Epidermal melanocyte (primary cell): ENCODE results near the gene INHBA.

Experiments
- DNase-seq: peaks from one replicate; pipeline ENCODE4 v3.0.0; 2011; ENCODE audit warnings: low spot score; ENCODE audit not compliant: insufficient read length

INHBA gene

DNA sequence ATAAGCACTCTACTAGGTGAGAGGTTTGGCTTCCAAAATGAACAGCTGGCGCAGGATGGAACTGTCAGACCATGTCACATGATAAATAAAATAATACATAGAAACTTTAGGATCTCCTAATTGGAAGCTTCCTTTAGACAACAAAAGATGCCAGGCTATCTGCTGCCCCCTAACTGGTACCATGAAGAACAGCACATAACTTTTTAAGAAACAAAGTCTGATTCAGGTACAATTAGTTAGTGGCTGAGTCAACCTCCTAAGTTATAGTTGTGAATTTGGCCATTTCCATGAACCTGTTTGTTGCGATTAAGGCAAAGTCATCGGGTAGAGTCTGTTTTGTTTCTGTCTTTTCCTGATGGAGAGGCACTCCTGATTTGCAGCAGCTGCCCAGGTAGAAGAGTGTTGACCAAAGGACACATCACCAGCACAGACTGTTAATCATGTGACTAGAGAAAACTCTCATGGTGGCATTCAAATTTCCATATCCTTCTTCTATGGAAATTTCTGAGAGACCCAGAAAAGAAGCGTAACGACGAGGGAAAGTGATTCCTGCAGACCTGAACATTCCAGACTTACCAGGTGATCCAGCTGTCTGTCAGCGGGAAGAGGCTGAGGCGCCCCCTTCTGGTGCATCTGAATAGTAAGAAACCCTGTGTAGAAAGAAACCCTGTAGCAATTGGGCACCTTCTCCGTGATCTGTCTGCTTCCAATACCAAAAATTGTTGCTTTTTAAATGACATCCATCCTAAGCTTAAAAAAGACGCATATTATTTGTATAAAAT is 8.6 kb upstream of the INHBA start:
- no peak for DNase-seq

DNA sequence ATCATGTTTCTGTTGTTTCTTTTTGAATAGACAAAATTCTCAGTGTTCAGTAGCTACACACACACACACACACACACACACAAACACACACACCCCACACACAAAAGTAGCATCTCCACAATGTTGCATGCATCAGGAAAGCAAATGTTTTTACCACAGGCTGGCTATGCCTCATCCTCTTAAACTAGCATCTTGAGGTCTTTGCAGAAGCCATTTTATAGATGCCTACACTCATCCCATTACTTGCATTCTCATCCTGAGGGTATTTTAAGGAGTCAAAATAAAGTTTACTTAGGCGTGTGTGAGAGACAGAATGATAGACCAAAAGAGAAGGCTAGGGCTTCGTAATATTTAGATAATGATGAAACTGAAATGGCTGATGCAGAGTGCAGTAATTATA is 7.9 kb upstream of the INHBA start:
- no peak for DNase-seq

DNA sequence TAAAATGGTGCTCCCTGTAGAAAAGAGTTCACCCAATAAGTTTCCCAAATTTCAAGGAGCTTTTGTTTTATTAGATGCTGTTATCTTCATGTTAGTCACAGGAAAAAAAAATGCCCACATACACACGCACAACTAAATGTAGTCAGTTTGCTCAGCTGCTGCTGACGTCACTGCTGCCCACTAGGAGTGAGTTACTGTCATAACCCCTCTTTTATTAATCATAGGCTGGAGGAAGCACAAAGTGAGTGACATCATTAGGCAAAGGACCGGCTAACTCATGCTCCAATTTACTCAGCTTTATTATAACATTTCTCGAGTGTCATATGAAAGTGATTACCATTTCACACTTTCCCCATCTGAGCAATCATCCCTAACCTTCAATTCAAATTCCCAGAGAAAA is 6.7 kb upstream of the INHBA start:
- no peak for DNase-seq

DNA sequence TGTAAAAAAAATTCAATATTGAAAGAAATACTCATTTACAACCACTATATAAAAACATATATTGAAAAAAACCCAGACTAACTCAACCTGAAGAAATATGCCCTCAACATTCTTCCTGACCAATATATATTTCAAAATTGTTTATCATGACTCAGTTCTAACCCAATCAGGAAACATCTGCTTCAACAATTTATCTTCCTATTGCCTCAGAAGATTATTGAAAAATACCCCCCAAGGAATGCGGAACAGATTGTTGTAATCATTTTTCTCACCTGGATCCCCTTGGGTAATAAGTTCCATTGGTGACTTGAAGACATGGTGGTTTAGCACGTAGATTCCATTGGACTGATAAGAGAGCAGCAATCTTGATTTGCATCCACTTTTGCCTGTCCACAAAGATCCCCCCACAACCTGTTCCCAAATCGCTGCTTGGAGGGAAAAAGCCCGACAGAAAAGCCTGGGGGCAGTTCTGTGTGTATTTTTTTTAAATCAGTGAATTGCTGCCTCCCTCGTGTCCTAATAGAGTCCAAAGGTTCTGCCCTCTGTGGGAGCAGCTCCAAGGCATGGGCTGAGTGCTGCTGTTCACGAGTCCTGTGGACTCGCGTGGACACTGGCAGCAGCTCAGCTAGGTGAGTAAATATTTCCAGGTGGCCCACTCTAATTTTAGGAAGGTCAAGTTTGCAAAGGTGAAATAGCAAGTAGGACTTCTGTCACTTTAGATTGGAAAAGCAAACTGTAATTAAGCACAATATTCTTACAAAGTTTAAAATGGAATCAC is 5.9 kb upstream of the INHBA start:
- DNase-seq: no peak

DNA sequence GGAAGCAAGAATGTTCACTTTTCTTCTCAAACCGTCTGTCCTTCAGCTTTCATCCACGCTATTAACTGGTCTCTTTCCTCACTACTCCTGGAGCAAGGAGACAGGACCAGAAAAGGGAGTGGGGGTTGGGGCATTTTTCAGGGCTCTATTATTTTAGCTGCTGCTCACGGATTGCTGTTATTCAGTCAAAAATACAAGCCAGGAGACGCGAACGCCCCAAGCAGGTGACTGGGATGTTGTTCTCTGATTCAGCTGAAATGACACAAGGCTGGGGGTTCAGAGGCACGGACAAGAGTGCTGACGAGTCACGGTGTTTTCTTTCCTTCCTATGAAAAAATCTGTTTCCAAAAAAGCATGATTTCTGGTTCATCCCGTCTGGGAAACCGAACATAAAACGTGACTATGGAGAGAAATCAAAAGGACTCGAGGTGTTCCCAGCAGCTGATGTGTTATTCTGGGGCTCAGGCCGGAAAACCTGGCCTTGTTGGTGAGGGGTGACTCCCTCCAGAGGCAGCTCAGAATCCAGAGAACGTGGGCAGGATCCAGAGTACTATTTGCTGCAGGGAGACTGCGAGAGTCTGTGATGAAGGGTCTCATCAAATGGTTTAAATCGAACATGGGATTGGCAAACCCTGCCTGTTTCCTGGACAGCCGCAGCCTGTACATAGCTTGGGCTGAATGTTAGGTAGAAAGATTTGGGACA is 3.5 kb upstream of the INHBA start:
- DNase-seq: no peak

DNA sequence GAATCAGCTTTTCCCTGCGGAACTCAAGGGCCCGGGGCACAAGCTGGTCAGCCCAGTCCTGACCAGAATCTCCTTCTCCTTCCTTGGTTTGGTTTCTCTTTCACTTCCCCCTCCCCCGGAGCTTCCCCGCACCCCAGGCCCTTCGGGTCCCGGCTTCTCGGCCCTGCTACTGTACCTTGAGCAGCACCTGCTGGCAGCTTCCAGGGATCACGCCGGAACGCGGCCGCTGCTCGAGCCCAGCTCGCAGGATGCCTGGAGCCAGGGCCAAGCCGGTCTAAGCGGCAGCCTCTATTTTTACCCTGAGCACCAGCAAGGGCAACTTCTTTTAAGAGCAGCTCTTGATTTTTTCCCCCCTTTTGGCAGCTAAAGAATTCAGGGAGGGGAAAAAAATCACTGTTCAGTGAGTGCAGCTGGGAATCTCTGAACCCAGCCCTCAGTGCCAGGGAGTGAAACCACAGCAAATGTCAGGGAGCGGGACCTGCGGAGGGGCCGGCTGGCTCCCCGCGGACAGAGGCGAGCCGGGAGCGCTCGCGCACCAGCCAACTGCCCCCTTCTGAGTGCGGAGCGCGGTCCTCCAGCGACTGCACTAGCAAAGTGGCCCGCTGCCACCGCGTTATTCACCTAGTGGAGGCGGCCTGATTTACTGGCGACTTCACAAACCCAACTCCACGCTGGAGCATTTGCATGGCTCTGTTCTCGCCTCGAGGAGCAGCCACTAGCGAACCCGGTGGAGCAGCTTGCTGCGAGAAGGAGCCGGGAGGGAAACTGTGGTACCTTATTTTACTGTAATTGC is 2.4 kb upstream of the INHBA start:
- DNase-seq: peak; percentile 44

DNA sequence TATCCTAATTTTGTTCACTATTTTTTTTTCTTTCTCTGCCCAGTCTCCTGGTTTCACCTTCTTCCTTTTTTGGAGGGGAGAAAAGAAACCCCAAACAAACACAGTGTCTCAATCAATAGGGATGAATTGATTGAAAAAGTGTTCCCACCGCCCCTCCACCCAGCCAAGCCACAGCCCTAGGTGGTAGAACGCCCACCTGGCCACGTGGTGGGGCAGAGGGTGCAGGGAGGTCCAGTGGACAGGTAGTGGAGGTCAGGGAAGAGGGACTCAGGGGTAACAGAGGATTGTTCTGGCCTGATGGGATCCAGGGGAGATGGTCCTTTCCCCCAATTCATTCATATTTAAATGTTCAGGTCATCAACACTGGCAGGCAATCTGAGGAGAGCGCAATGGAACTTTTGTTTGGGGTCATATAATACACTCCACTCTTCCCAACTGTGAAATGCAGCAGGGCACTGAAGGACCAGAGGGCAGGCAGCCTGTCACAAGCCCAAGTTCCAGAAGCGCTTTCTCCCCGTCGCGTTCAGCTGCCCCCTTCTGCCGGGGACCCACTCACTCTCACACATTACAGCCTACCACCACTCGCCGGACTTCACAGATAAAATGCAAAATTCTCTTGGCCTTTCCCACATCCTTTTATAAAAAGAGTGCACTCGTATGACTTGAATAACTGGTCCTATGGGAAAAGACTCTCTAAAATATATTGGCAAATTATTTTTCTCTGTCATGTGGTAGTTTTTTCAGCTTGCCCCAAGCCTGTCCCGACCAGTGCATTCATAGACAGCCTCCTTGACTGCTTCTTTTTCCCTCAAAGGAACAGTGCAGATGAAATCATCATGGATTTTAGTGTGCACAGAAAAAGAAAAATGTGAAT is 1.6 kb downstream of the INHBA start:
- no peak for DNase-seq

DNA sequence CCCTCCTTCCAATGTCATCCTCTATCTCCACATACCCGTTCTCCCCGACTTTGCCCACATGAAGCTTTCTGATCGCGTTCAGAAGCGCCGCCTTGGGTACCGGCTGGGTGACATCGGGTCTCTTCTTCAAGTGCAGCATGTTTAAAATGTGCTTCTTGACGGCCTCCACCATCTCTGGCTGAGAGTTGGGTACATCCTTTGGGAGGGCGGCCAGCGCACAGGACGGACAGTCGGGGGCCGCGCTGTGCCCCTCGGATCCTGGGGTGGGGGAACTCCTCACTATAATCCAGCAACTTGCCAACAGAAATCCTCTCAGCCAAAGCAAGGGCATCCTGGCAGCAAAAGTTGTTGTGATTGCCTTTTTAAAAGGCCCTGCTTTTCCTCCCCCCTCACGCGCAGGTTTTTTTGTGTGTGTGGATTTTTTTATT is 2.8 kb downstream of the INHBA start:
- DNase-seq: no peak

DNA sequence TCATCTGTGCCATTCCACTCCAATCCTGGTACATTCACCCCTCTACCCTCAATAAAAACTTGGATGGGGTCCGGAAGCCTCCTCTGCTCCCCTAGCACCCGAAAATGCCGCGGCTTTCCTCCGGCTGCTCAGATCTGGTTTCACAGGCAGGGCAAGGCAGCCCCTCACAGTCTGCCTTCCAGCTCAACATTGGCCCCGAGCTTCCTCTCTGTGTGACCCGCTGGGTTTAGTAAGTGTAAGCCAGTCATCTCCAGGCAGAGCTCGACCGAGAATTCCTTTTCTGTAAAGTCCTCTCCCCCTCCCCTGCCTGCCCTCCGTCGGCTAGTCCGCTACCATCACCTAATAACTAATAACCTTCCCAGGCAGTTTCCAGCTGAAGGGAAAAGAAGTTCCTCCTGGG is 3.4 kb downstream of the INHBA start:
- no peak for DNase-seq

DNA sequence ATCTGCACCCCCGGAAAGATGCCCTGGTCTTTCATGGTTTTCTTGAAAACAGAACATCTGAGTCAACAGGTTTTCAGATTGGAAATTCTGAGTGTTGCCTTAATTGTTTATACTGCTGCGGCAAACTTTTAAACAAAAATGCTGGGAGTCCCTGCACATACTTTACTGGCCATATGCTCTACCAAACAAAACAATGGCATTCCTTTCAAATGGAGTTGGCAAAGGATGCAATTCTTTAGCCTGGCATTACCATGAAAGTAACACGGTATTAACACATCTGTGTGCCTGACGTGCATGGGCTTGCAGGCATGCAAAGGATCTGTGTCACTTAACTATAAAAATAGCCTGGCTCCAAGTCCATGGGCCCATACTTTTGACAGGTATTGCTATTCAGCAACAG is 4.2 kb downstream of the INHBA start:
- DNase-seq: no peak

DNA sequence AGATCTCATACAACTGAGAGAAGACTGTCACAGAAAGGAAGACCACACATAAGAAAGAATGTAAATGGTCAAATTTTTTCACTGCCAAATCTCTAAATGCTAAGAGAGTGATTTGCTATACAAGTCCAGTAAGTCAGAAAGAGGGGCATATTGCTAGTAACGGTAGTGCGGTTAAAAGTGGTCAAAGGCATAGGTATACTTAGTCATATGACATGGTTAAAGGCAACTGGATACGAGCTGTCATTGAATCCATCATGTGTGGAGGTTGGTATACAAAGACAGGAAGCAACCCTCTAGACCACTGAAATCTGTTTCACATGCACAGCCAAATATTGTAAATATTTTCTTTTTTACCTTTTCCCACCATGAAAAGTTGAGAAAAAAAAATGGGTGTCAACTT is 4.8 kb downstream of the INHBA start:
- no peak for DNase-seq

DNA sequence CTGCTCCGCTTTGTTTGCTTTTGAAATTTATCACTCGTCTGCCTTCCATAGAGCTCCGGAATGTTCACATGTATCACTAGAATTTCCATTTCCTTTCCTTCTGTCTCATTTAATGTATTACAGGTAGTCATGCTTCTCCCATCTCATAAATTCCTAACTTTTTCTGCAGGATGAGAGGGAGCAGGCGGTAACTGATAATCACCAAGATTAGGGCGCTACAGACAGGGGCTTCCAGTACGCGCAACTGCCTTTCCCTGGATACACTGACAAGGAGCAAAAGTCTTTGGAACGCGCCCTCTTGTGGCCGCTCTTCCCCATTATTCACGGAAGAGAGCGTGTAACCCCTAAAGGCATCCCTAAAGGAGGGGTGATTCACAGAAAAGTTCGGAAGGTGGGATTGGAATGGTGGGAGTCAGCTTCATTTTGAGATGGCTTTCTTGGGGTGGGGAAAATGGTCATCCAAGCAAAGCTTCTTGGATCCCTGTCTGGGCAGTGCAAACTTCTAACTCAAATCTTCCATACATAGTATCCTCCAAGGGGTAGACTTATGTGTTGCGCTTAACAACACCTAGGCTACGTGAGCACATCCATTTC is 6.5 kb downstream of the INHBA start:
- DNase-seq: peak; percentile 51

DNA sequence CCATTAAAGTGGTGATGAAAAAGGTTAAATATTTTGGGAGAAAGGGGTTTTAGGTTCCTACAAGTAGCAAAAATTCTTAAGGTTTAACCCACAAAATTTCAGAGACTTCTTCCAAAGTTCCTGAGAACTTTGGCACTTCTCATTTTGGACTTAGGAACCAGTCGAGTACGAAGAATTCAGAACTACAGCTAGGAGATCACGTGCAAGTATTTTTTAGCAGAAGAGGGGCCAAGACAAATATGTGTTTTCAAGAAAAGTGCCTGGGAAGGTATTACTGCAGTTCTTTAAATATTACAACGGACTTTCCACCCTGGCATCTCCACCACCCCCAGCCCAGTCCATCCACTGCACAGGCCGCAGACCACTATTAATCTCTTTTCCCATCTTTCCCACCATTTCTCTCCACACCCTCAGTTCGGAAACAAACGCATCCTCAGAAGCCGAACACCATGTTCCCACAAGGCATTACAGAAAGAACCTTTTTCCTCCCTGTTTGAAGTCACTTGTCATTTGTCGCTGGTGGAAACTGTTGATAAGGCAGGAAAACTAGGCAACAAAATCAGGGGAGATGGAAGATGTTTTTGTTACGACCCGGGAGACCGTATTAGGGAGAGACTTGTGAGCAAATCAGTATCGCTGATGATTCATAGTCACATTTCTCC is 7.1 kb downstream of the INHBA start:
- DNase-seq: no peak

DNA sequence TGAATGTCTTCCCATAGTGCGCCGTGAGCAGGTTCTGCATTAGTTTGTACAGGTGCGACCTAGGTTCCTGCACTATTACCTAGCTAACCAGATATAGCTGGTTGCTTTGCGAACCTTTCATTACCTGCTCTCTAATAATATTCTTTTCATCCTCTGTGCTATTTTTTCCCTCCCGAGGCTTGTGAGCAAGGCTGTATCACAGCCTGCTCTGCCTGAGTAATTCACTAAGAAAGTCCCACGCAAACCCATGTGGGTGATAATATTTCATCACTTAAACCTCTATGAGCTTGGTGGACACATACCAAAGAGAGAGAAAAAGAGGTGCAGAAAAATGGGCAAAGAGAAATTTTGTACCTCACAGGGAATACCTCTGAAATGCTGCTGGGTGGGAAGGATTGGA is 8.4 kb downstream of the INHBA start:
- DNase-seq: no peak

DNA sequence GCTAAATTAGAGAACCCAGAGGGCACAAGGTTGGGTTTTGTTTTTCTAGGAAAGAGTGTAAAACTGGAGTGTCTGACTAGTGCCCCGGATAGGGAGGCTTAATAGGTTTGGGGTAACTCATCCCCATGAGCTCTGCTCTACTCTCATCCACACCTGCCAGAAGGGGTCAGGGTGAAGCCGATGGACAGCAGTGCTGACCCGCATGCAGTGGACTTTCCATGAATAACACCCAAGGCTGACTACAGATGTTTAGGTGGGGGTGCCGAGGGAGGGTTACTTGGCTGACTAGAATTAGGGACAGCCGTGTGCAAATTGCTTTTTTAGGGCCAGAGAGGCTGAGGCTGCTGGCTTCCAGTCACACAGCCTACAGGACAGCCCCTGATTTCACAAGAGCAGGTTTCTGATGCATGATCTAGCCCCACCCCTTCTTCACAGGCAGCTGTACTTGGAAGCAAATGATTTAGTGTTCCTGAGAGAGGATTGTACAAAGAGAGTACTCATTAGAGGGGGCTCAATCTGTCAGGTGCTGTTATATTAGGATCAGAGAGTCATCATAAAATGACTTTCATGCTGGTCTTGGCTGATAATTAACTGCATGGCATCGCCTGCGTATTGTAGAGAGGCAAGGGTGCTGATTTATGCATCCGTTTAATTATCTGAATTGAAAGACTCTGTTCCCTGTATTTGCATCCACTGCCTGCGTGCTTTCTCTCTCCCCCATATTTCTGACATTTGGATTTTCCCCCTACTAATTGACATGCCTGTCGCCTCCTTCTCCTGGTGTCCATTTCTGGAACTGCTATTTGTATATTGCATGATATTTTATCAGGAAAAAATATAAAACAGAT is 9.5 kb downstream of the INHBA start:
- DNase-seq: no peak

DNA sequence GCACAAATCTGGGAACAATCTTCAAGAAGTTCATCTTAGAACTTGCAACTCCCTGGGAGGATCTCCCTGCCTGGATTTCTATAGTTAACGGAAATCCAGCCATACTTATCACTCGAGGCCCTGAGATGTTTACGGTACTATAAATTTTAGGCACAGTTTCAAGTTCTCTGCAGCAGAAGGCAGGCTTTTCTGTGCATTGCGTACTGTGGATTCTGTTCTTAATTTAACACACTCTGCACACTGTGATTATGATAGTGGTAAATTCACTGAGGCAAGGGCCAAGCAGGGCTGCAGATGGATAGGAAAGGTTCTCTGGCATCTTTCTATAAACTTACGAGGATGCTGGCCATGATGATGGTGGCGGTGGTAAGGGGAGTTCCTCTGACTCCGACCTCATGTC is 10.6 kb downstream of the INHBA start:
- DNase-seq: no peak

DNA sequence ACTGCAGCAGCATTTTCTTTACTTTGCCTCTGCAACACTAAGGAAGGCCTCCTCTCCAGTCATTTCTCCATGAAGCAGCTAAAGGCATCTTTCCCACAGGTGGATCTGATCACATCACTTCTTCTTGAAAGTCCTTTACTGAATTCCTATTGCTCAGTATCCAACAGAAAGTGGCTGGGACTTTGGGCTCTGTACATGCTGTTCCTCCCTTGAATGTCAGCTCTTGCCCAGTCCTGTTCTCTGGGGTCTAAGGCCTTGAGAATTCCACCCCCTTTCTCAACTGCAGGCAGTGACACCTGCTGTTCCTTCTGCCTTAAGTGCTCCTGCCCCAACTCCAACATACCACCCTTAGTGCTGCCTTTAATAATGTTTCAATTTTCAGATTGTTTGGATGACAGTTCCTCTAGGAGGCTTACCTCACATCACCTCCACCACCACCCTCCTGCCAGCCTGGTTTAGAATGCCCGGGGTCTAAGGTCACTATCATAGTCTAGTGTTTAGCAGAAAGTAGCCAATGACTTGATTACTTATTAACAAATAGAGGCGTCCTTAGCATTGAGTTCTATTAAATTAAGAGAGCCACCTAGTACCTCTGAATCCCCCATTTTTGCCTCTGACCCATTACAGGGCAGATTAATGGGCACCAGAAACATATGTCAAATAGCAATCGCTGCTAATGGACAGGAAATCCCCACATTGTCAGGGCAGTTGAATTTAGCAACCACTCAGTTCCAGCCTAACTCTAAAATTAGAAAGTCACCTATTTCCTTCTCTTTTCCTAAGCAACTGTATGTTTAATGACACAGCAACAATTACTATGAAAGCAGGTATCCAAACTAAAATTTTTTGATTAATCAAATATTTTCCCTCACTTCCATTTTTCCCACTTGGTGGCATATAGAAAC is 11.4 kb downstream of the INHBA start:
- no peak for DNase-seq

DNA sequence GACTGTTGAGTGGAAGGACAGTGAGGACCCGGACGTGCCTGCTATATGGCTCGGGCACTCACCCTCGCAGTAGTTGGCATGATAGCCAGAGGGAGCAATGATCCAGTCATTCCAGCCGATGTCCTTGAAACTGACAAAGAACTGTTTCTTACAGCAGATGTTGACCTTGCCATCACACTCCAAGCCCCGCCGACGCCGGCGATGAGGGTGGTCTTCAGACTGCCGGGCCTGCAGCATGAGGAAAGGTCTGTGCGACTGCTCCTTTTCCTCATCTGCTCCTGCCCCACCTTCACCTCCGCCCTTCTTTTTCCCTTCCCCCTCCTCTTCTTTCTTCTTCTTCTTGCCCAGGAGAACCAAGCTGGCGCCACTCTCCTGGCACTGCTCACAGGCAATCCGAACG is 13.1 kb downstream of the INHBA start:
- DNase-seq: no peak
